GM11168 (cell line): ENCODE measurements around the gene GRXCR1.

Experiments
- in situ Hi-C: fragments of 300-500 bp; cut with MboI; formaldehyde crosslinking; loops from one replicate; pipeline ENCODE4 v1.12.0; 2022; ENCODE audit warnings: low sequenced_read_pairs; ENCODE audit not compliant: unreplicated experiment

GRXCR1 gene

GRCh38 chr4:42892413-42892812 is at the start of gene GRXCR1:
Gene GRXCR1, plus strand, starts transcription at chr4:42892713. Its CDS starts 554 bp downstream, at chr4:42893267.
- in situ Hi-C loops: no loop called here

DNA sequence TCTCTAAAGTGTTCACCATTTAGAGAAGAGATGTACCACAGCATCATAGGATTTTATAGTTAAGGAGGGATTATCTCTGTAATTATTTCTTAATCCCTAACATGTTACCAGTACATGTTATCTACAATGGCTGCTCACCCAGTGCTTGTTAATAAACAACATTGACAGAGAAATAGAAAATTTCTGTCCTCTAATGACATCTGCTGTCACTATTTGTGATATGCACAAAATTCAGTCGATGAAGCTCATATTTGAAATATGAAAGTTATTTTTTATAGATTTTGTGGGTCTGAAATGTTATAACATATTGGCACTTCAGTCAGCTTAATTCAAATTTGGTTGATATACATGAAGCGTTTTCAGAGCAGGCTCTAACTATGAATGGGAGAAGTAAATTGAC is 48.8 kb upstream of the GRXCR1 start:
- in situ Hi-C loops: no loop called here

DNA sequence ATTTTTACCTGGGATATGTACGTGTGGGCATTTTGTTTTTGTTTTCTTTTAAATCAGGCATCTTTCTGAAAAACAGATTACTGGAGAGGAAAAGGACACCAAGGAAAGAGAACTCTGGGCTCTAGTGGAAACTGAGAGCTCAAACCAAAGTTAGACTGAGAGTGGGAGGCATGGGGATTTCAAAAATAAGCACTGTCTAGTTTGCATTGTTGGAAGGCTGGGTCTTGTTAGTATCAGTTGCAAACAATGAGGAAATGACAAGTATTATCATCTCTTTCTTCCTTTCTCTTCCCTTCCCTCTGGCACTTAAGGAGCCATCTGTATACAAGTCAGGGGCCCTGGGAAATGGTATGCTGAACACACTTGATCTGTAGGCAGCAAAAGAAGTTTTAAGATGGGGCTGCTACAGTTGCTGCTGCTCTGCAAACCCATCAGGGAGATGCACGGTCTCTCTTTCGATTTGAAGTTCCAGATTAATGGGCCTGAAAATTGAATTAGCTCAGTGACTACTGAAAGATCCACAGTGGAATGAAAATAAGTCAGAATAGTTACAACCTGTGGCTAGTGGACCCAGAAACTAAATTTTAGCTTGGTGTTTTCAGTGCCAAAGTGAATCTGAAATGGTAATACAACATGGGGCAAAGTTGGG is 48.0 kb upstream of the GRXCR1 start:
- in situ Hi-C loops: no loop called here

DNA sequence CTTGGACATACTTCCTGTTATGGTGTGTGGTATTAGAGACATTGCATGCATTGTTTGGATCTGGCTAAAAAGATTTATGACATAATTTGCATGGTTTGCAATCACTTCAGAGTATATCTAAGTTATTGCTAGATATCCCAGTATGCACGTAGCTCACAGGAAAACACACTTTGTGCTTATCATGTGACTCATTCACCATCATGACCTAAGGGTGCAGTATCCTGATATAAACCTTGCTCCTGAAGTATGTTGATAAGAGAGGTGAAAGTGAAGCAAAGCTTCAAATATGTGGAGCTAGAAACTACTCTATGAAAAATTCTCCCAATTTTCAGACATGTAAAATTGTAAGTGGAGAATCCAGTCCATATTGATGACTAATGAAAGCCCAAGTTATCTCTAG is 46.9 kb upstream of the GRXCR1 start:
- in situ Hi-C loops: no loop called here

GRCh38 chr4:42855779-42856178 is 36.7 kb upstream of the GRXCR1 start:
- in situ Hi-C loops: no loop called here

DNA sequence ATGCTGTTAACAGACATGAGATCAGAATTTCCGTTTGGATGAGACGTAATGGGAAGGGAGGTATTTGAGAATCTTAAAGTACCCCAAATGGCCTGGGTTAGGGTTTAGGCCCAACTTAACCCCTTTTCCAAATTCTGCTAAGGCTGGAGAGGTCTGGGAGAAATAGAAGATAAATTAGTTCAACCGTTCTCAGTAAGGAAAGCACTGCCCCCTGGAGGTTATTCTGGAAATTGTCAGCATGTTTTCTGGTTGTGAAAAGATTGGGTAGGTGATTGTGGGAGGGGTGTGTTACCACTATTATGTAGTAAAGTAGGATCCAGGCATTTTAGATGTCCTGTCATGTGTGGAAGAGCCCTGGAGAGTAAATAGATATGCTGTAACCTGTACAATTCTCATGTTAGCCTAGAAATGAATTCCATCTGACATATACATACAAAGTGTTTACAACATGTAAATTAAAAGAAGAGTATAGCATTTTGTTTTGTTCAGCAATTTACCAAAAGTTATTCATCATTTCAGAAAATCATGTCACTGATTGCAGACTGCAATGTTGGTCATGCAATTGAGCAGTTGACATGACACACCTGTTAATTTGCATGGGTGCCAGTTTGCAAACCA is 26.8 kb upstream of the GRXCR1 start:
- in situ Hi-C loops: loop anchor here (10.0 kb wide), 1 partner anchor 301 kb away; no protein-coding TSS in a partner anchor

DNA sequence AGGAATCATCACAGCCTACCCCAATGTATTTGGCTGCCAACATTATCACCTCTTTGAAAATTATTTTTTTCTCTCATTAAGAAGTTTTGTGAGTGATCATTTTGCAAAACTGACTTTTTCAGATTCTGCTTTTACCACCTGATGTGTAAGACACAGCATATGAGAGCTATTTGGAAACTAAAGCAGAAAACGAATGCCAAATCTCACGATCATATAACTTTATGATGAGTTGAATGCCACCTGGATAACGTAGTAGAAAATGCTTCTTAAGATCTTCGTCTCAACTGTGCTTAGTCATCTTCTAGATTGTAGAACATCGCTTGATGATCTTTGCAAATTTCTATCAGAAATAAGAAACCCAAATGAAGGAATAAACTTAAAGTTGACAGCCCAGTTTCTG is 21.3 kb upstream of the GRXCR1 start:
- in situ Hi-C loops: no loop called here

- in situ Hi-C loops: no loop called here
Observed at GRCh38 chr4:42871671-42872290, 20.7 kb upstream of the GRXCR1 start.

DNA sequence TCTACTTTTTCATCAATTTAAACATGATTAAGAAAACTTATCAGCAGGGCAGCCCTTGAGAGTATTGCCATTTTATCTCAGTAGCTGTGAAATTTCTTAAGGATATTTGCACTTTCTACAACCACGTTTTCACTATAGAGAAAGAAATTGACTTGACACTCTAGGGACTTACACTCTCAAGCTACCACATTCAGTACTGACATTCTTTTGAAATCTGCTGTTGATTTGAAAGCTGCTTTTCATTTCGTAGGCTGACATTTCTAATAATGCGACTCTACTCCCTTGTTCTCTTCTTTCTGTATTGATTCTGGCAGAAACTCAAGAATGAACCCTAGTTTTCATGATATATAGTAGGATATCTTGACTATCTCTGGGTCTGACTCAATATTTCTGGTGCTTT is 13.7 kb upstream of the GRXCR1 start:
- in situ Hi-C loops: no loop called here

- in situ Hi-C loops: no loop called here
Observed at GRCh38 chr4:42881253-42881652, 11.3 kb upstream of the GRXCR1 start.

GRCh38 chr4:42891644-42892043 is 869 bp upstream of the GRXCR1 start:
- in situ Hi-C loops: no loop called here

GRCh38 chr4:42895452-42895851 is 2.9 kb downstream of the GRXCR1 start:
- in situ Hi-C loops: no loop called here

GRCh38 chr4:42904986-42905385 is 12.5 kb downstream of the GRXCR1 start:
- in situ Hi-C loops: no loop called here

GRCh38 chr4:42905591-42905990 is 13.1 kb downstream of the GRXCR1 start:
- in situ Hi-C loops: no loop called here

DNA sequence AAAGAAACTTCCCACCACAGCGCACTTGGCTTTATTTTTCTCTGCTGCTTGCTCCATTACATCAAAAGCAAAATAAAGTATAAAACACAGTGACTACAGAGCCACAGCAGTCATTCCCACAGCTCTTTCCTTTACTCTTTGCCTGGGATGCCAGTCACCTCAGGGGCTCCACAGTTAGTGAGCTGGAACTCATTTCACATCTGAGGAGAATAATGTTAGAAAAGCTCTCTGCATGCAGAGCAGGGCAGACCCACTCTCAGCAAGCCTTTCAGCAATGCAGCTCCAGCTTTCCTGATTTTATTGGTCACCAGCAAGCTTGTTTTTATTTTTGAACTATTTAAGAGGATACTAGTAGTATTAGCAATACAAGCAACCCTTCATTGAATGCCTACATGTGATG is 13.8 kb downstream of the GRXCR1 start:
- in situ Hi-C loops: no loop called here

GRCh38 chr4:42906891-42907759 is 14.6 kb downstream of the GRXCR1 start:
- in situ Hi-C loops: no loop called here

DNA sequence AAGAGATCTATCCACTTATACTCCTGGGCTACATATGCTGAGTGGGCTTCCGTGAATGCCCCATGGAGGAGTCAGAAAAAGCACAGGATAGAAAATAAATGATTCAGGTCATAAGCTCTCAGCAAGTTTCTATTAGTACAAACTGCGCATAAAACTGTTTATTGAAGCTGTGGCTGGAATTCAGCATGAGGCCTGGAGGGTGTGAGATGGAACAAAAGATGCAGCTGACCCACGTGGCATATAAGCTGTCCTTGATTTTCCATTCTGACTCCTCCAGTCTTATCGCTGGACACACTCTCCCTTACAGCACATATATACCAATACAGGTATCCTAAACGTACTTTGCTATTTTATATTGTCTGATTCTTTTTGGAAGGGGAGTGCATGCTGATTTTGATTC is 17.9 kb downstream of the GRXCR1 start:
- in situ Hi-C loops: no loop called here

GRCh38 chr4:42914937-42915336 is 22.4 kb downstream of the GRXCR1 start:
- in situ Hi-C loops: no loop called here

GRCh38 chr4:42915484-42915883 is 23.0 kb downstream of the GRXCR1 start:
- in situ Hi-C loops: no loop called here

DNA sequence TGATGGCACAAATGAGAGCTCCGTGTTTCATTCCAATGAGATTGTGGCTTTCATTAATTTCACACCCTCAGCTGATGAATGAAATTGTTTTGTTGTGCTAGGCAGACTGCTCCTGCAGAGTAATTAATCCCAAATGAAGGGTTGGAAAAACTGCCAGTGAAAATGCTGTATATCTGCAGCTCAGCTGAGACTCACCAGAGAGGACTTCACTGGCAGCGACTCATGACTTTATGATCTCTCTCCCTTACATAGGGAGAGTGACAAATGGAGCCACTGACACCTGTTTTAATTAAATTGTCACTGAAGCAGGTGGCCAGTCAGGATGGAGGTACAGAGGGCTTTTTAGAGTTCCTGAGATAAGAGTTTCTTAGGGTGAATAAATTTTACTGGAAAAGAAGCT is 24.8 kb downstream of the GRXCR1 start:
- in situ Hi-C loops: no loop called here

DNA sequence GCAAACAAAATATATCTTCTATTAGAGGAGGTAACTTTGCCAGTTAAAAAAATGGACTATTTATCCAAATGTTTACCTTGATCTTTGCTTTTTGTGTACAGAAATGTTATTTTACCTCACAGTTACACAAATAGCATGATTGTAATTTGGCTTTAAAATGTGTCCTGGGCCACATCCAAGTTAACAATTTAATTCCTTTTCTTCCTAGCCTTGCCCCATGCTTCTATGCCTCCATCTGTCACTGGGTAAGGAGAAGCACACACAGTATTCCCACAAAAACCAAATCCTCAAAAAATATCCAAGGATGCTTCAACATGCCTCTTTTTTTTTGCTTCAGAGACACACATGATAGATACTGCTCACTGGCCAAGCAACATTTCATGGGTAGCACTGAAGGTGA is 30.9 kb downstream of the GRXCR1 start:
- in situ Hi-C loops: no loop called here
